Activated CD4-positive, alpha-beta T cell treated with anti-CD3 and anti-CD28 coated beads, Interleukin-2, amount 50 U/mL, for 16 hours (primary cell): ENCODE data around the gene SMIM24.
"Not testable (repeated sequence)": the region's sequence is repeated elsewhere in the genome, so short reads cannot be mapped to it uniquely, and the experiment has no call there.

ENCODE experiments used
- DNase-seq: peaks from one replicate; pipeline ENCODE4 v3.0.0-alpha.2; 2020

SMIM24 gene

DNA sequence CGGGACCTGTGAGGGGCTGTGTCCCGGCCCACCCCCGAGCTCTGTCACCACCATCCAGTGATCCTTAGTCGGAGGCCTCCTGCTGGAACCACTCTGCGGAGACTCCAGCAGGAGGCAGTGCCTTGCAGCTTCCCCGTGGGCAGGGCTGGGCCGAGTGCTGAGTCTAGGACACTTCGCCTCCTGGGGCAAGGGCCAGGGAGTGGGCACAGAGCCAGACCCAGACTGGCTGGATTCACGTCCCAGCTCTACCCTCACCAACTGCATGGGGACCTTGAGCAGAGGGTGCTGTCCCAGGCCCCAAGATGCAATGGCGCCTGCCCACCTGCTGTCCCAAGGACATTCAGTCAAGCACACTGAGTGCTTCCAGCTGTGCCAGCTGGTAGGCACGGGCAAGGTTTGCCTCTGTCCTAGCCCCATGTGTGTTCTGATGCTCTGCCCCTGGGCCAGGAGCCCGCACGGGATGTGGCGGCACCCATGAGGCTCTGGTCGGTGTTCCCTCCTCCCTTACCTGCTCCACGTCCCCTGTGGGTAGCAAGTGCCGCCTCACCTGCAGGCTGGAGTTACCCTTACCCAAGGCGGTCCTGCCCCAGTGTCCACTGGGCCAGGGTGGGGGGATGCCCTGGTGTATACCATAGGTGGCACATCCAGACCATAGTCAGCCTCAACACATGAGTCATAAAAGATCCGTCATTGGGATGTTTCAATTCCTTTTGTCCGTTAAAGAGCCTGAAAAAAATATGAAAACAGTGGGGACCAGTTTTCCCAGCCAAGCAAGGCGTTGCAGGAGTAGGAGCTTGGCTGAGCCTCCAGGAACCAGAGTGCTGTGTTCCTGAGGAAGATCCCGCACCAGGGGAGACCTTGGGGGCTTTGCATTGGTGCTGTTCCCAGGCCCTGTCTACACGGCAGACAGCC, 33.2 kb upstream of the SMIM24 start:
- no peak for DNase-seq

DNA sequence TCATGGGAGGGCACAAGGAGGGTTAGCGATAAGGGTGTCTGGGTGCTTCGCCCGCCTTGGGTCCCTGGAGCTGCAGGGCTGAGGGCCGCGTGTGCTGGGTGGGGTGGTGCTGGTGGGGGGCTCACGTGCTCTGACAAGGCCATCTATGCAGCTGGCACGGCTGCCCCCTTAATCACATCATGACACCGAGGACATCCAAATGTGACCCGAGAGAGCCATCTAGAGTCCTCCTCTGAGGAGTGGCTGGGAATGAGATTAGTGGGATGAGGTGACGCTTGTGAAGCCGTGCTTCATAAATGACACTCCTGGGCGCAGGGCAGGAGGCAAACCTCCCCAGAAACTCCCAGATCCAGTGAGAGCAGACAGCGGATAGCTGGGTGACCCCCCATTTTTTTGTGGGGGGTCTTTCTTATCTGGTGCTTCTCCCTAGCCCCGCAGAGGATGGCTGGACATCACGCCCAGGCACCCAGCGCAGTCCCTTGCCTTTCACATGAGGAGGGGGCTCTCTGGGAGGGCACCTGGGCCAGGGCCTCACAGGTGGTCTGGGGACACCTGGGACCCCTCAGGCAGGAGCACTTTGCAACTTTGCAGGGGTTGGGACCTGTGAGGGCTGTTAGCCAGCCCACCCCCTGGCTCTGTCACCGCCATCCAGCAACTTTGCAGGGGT, 32.4 kb upstream of the SMIM24 start:
- no peak for DNase-seq

DNA sequence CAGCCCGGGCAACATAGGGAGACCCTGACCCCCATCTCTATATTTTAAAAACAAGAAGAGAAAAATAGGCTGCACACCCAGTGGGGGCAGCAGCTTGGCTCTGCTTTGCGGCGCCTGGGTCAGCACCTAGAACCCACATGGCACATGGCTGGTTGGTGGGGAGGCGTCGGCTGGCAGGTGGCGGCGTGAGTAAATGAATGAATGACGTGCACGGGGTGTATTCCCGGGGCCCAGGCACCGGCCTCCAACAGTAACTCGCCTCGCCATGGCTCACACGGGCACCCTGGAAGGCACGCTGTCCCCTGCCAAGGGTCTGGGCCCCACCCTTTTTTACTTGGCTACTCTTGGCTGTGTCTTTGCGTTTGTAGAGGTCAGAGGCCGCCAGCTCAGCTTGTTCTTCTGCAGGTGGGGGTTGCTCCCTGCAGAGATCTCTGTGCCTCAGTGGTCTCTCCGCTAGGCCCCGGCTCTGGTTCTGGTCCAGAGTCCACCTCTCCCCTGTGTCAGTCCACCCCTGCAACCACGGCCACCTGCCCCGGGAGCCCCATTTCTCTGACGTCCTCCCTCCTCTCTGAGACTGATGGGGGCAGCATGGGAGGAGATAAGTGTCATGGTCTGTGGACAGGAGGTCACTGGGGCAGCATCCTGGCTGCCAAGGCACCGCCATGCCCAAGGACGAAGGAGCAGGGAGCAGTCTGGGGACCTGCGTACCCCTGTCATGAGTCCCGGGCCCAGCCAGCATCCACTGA, 31.4 kb upstream of the SMIM24 start:
- no peak for DNase-seq

DNA sequence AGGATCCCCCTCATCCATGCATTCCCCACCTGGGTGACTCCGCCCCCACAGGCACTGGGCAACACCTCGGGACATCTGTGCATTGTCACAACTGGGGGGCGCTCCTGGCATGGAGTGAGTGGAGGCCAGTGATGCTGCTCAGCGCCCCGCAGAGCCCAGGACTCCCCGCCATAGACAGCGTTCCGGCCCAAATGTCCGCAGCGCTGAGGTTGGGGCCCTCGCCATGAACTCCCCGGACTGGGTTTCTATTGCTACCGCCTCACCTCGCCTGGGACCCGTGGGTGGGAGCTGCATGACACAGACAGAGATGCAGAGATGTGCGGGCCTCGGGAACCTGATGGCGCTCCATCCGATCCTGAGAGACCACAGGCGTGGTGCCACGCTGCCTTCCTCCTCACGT, 30.4 kb upstream of the SMIM24 start:
- DNase-seq, result no peak

DNA sequence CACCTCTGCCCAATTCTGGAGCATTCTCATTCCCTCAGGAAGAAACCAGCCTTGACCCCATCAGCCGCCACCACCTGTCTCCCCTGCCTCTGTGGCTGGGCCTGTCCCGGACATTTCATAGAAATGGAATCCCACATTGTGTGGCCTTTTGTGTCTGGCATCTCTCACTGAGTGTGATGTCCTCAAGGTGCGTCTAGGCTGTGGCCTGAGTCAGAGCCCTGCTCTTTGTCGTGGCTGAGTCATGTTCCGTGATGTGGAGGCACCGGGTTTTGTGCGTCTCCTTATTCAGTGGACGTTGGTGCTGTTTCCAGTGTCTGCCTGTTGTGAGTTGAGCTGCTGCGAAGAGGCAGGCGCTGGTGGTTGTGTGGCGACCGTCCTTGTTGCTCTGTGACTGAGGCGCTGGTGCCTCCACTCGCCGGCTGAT, 29.3 kb upstream of the SMIM24 start:
- DNase-seq, result peak; percentile 17

DNA sequence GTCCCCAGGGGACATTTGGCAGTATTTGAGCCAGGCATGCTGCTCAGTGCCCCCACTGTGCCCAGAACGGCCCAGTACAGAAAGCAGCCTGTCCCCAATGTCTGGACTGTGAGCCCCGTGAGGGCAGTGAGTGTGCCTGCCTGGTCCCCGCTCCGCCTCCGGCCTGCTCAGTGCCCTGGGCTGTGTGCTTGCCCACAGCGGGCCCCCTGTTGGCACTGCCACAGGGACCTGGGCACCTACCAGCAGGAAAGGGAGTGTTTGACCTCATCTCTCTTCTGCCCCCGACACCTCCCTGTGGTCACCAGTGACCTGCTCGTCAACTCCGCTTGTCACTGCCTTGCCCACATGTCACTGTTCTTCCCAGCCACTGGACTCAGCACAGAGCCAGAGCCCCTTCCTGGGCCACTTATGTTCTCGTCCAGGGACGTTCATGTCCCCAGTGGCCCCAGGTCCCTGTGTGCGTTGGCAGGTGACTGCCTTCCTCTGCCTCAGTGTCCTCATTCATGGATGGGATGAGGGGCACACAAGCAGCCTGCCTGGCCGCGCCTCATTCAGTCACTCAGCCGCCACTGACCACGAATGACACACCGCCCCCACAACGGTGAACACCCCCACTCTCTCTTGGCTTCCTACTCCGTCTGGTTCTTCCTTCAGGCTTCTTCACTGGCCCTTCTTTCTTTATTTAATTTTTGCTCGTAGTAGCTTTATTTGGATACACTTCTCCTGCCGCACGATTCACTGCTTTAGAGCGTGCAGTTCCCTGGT, 28.6 kb upstream of the SMIM24 start:
- no peak for DNase-seq

DNA sequence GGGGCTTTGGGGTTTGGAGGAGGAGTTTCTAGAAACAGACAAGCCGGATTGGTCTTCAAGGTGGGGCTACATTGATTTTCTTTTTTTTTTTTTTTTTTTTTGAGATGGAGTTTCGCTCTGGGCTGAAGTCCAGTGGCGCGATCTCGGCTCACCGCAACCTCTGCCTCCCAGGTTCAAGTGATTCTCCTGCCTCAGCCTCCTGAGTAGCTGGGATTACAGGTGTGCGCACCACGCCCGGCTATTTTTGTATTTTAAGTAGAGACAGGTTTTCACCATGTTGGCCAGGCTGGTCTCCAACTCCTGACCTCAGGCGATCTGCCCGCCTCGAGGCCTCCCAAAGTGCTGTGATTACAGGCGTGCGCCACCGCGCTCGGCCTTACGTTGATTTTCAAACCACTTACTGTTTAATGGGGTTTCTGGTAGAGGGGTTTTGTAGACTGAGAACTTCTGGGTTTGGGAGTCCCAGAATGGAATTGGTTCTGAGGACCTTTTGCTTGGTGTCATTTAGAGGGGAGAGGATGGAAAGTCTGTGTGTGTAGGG, 27.9 kb upstream of the SMIM24 start:
- not testable (repeated sequence) for DNase-seq

DNA sequence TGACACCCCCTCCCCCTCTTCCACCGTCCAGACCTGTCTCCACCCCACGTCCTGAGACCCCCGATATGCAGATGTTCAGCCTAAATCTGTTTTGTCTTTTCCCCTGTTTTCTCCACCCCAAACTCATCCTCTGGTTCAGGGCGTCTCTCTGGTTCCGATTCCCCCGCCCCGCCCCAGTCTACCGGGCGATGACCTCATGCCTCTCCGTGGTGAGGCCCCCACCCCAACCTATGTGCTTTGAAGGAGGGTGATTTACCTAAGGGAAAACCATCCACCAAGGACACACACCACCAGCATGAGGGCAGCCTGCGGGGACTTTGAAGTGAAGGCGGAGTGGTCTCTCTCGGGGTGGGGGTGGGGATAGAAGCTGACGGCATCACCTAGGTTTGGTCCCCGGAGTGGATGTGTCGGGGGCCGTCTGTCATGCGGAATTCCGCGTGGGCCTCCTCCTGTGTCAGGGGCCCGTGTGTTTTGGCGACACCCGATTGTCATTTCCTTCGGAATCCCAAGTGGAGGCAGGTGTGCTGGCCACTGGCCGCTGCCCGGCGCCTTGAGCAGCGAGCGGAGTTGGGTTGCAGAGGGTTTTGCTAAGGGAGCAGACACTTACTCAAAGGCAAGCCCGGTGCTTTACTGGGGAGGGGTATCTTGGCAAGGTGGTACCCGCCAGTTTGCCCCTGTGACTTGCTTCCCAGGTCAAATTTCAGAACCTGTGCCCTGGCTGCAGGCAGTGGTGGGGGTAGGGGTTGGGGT, 27.2 kb upstream of the SMIM24 start:
- DNase-seq, result no peak

DNA sequence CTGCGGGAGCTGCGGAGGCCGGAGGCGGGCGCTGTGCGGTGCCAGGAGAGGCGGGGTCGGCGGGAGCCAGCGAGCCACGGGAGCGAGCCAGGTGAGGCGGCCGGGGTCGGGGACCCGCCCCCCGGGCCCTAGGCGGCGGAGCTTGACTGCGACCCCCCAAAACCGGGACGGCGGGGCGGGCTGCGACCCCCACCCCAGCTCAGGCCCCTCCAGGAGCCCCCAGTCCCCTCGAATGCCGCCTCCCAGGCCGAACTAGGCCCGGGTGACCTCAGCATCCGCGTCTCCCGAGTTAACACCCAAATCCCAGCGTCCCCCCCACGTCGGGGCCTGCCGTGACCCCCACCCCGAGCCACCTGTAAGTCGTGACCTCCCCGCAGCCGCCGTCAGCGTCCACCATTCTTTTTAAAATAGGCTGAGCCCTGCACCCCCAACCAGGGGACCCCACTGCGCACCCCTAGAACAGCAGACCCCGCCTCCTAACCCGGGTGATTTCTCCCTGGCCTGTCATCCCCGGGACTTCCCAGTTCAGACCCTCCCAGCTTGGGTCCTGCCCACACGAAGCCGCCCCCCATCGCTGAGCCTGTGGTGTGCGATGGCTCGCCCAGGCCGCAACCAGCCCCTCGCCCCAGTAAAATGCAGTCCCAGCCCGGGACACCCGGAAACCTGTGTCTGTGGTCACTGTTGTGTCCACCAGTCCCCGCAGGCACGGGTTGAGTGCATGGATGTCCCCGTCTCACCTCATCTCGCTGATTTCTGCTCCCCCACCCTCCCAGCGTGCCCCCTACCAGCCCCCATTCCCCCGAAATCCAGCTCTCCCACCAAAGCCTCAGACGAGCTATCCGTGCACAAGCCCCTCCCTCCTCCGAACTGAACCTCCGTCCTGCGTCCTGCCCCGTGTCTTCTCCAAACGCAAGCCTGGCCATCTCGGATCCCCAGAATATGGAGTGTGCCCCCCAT, 26.3 kb upstream of the SMIM24 start:
- peak; percentile 23 for DNase-seq

DNA sequence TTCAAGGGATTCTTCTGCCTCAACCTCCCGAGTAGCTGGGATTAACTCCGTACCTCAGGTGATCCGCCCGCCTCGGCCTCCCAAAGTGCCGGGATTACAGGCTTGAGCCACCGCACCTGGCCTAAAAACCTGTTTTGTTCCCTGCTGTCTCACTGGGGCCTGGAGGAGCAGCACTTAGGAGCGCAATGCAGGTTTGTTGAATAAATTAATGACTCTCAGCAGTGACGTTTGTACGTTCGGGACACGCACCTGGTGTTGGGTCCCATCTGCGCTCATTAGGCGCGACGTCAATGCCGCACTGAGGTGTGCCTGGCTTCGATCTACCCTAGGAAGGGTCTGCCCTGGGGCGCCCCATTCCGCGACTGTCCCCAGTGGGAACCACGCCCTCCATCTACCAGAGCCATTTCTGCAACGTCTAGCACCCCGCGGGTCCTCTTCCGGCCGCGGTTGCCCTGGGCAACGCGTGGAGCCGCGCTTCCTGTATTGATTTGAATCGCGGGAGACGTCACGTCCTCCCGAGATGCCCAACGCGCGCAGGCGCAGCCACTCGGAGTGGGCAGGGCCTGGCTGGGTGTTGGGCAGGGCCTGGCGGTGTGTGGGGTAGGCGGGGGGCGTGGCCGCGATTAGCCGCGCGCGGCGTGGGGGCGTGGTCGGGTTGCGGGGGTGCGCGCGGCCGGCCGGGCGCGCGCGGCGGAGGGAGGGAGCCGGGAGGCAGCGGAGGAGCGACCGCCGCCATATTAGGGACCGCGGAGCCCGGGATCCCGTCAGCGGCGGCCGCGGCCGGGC, 25.5 kb upstream of the SMIM24 start, which contains the start of gene FZR1:
FZR1 (plus strand) TSS at position 714 of the 786 bp plus-strand sequence. CDS start 16,679 bp downstream, outside the sequence.
- DNase-seq, result peak; percentile 100

DNA sequence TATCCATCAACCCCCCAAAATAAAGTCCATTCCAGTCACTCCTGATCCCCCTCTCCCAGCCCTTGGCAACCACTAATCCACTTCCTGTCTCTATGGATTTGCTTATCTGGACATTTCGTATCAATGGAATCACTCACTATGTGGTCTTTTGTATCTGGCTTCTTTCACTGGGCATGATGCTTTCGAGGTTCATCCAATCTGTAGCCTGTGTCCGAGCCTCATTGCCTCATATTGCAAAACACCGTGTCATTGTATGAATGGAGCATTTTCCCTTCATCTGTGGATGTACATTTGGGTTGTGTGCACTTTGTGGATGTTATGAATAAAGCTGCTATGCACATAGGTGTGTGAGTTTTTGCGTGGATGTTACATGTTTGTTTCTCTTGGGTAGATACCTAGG, 24.4 kb upstream of the SMIM24 start:
- no peak for DNase-seq

DNA sequence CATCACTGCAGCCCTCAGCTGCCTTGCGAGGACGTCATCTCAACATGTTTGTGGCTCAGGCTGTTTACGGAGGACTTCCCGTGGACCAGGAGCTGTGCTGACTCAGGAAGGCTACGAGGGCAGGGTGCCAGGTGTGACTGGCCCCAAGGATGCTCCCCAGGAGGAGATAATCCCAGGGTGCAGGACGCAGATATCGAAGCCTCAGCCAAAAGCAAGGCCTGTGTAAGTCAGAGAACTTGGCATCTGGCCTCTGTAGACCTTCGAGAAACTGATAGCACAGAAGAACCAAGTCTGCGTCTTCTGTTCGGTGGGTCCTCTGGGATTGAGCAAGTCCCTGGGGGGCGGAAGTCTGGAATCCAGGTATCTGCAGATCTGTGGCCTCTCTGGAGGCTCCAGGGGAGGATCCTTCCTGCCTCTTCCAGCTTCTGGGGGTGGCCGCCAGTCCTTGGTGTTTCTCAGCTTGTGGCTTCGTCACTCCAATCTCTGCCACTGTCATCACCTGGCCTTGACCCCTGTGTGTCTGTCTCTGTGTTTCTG, 22.8 kb upstream of the SMIM24 start:
- DNase-seq, result no peak

DNA sequence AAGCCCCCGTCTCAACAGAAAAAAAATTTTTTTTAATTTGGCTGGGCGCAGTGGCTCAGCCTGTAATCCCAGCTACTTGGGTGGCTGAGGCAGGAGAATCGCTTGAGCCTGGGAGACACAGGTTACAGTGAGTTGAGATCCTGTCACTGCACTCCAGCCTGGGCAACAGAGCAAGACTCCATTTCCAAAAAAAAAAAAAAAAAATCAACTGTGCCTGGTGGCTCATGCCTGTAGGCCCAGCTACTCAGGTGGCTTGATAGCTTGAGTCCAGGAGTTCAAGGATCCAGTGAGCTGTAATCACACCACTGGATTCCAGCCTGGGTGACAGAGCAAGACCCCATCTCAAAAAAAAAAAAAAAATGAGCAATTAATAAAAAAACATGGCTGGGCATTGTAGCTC, 21.5 kb upstream of the SMIM24 start:
- no peak for DNase-seq

DNA sequence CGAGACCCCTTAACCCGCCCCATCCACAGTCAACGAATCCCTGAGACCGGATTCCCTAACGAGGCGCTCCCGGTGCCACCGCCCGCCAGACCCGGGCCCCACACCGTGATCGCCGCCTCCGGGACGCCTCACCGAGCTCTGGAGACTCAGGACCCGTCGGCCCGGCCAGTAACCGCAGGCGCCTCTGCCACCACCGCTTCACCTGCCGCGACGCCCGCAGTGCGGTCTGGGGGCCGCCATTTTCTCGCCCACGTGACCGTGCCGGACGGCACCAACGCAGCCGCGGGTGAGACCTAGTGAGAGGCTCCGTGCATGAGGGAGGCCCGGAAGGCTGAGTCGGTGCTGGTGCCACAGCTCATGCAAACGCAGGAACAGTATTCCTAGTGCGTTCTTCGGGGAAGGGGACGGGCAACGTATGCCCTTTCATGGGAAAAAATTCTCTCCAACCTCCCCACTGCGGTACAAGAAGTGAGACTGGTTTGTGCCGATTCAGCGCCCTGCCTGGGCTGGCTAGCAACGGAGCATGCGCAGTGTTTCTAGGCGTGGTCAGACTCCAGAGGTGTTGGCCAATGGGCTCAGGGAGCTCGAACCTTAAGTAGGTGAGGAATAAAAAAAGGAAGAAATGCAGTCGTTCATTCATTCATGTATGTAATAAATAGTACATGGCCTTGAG, 20.2 kb upstream of the SMIM24 start, which contains the start of gene DOHH:
DOHH (minus strand) TSS at position 246 of the 673 bp plus-strand sequence. CDS start 3,860 bp downstream, outside the sequence.
- peak; percentile 98 for DNase-seq

DNA sequence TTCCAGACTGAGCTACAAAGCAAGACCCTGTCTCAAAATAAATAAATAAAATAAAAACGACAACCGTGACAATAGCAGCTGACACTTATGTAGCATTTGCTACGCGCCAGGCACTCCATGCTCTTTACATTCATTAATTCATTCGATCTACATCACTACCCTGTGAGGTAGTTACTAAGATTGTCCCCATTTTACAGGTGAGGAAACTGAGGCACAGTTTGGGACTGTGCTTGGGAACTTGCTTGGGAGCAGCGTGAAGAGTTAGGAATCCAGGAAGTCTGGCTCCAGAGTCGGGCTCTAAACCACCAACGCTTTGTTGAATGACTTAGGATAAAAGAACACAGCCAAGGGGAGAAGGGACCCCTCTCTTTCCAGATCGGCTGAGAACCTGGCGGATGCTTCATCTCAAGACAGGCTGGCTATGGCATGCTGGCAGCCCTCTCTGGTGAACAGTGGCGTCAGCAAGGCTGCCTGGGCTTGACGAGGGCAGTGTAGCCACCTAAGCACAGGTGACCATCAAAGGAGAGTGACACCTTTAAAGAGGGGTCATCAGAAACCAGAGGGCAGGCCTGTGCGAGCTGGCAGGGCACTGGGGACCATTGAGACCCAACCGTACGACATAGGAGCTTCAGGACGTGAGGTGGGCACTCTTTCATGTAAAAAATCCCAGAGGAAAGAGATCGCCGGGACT, 19.6 kb upstream of the SMIM24 start:
- DNase-seq, result no peak

DNA sequence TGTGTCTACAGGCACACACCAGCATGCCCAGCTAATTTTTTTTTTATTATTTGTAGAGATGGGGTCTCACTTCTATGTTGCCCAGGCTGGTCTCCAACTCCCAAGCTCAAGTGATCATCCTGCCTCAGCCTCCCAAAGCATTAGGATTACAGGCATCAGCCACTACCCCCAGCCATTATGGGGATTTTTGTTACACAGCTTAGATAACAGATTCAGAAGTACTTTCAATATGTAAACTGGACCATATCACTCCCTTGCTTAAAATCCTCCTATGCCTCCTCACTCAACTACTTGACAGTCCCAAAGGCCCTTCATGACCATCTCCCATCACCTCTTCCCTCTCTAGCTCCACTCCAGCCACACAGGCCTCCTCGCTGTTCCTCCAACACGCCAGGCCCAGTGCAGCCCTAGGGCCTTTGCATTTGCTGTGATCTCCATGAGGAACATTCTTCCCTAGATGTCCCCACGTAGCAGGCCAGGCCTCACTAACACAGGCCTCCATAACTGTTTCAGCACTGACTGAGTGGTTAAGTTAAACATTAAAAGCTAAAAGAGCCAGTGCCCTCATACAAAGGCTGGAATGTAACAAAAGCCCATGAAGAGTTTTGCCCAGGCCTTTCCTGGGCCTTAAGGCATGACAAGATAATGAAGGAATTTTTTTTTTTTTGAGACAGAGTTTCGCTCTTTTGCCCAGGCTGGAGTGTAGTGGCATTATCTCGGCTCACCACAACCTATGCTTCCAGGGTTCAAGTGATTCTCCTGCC, 17.6 kb upstream of the SMIM24 start:
- DNase-seq, result no peak
